ENCODE measurements around the gene SDK2. TPM values are rescaled to one million over a fixed set of nuclear protein-coding genes. Genes with fewer than 3 reads are reported as not detected.

The SDK2 gene
- total RNA-seq, 2 experiments from 2014 or later = 0.09 to 3.7 TPM

GRCh38 chr17:73285916-73286862 lies 358.1 kb downstream of the SDK2 start:
- ATAC-seq (no peak), DNase-seq (no peak)
- no peak overlapping the region for H3K4me3 Mint-ChIP-seq
- peaks cover 10% of the 10 kb centered on the region for H3K4me1 Mint-ChIP-seq
- H3K36me3 Mint-ChIP-seq = no peaks in the 10 kb centered on the region
- no peaks in the 10 kb centered on the region for H3K9me3 Mint-ChIP-seq (ENCODE audit: low read depth)
- H3K27ac Mint-ChIP-seq = no peak overlapping the region
- CTCF ChIA-PET = no interaction called here
- H3K27me3 Mint-ChIP-seq = peaks cover 3% of the 10 kb centered on the region

- H3K27me3 Mint-ChIP-seq = peaks cover 3% of the 10 kb centered on the region
- H3K4me1 Mint-ChIP-seq = peaks cover 3% of the 10 kb centered on the region
- no peaks in the 10 kb centered on the region for H3K9me3 Mint-ChIP-seq (ENCODE audit: low read depth)
- ATAC-seq = no peak
- CTCF ChIA-PET = no interaction called here
- H3K36me3 Mint-ChIP-seq = no peaks in the 10 kb centered on the region
- H3K4me3 Mint-ChIP-seq = no peak overlapping the region
- no peak overlapping the region for H3K27ac Mint-ChIP-seq
- no peak for DNase-seq
Observed at GRCh38 chr17:73285603-73285908, 358.7 kb downstream of the SDK2 start.

- Mint-ChIP-seq H3K4me3 (no peak overlapping the region), H3K9me3 (ENCODE audit: low read depth) (no peaks in the 10 kb centered on the region), H3K36me3 (no peaks in the 10 kb centered on the region), H3K27me3 (peaks cover 3% of the 10 kb centered on the region), H3K4me1 (no peaks in the 10 kb centered on the region), H3K27ac (no peak overlapping the region)
- no peak for ATAC-seq
- DNase-seq = no peak
- CTCF ChIA-PET = interaction anchor here (0.6 kb wide), 1 partner anchor 558 kb away, joined by 3 read pairs; no protein-coding TSS in a partner anchor
Observed at GRCh38 chr17:73284906-73285602, 359.2 kb downstream of the SDK2 start.

All from activated CD8-positive, alpha-beta memory T cell treated with anti-CD3 and anti-CD28 coated beads, Interleukin-2, amount 10 ng/mL, durations not matched to agents 7 days and 5 days (primary cell).